ENCODE data around the gene MLN.

MLN gene

DNA sequence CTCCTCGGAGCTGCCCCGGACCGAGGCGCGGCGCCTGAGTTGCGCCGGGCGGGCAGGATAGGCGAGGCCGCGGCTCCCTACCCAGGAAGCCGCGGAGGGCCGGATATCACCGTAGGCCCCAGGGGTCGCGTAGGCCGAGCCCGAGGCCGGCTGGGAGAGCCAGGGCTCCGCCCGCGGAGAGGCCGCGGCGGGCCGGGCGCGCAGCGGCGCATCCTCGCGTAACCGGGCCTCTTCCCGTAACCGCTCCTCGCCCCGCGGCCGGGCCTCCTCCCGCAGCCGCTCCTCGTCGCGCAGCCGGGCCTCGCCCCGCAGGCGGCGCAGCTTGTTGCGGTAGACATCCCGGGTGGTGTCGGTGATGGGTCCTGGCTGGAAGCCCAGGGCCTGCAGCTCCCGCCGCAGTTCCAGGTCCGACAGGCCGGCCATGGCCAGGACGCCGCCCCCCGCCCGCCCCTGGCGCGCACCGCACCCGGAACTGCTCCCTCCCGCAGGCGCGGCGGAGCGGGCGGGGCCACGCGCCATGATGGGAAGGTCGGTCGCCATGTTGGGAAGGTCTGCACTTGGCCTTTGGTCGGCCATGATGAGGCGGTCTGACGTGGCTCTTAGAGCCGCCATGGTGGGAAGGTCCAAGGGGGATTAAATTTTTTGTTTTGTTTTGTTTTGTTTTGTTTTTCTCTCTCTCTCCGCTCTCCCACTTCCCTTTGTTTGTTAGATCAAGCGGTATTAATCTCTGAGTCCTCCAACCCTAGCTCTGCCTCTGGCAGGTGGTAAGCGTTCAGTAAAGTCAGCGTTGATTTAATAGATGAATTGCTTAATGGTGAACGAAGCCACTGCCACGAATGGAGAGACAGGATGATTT is 14.9 kb downstream of the MLN start, which contains the start of gene LEMD2:
Gene LEMD2 (minus strand): TSS at position 437 of the 856 bp plus-strand sequence. CDS start 14 bp downstream, at position 423.
- DNase-seq, result peak; percentile 93 to 95 (median 94)

DNA sequence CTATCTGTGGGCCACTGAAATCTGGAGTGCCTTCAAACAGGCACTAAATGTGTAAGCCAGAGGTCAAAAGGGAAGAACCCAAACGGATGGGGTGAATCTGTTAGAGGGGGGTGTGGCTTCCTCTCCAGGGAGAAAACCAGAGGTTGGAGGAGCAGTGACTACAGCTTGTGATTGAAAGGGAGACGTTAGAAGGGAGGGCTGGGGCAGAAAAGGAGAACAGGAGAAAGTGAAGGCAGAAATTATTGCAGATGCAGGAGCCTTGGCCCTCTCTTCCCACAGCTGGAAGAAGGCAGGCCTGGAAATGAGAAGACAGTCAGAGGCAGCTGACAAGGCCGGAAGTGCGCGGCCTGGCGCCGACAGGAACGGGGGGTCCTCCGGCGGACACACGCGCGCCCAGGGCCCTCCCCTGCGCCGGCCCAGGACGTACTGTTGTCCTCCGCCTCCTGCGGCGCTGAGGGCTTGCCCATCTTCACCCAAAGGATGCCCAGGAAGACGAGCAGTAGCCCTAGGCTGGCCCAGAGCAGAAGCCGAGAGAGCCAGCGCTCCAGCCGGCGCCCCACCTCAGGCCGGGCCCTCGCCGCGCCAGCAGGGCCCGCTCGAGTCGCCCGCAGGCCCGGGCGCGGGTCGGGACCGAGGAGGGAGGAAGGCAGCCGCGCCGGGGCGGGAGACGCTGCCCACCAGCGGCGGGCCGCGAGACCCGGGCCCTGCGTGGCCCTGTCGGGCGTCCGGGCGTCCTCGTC is 15.7 kb downstream of the MLN start:
- peak in 2 of 3 experiments; percentile 58 to 78 for DNase-seq

DNA sequence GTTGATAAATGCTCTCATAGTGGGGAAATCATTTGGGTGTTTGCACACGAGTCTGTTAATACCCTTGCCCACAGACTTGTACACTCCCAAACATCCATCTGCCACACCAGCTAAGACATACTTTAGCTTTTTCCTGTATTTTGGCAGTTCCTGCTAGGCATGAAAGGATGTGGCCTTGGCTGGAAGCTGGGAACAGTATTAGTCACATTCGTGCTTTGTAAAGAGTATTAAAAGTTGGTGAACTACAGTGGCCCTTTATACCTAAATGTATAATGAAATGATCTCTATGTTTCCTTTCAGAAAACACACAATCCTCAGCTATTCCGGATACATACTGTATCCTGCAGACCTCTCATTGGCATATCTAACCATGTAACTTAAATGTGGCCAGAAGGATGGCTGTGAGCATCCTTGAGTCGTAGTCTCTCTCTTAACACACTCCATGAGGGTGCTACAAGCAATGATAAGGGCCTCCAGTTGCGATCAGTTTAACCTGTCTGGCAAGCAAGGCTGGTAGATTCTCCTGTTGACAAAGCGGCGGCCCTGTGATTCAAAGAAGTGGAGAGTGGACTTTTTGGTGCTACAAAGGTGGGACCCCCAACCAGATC is 16.4 kb downstream of the MLN start:
- DNase-seq, result no peak

DNA sequence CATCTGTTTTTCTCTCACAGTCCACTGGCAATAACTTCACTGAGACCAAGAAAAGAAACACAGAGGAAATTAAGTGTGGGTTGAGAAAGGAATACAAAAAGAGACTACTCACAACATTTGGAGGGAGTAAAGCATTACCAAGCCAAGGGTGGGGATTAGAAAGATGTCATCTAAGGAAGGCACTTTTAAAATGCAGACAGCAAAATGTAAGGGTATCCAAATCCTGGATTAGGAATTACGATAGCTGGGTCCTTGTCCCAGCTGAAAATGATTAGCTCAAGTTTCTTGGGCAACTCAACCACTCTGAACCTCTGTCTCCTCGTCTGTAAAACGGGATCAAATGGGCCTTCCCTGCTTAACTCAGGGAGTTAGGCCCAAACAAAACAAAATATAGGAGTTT is 17.1 kb downstream of the MLN start:
- DNase-seq, result no peak

DNA sequence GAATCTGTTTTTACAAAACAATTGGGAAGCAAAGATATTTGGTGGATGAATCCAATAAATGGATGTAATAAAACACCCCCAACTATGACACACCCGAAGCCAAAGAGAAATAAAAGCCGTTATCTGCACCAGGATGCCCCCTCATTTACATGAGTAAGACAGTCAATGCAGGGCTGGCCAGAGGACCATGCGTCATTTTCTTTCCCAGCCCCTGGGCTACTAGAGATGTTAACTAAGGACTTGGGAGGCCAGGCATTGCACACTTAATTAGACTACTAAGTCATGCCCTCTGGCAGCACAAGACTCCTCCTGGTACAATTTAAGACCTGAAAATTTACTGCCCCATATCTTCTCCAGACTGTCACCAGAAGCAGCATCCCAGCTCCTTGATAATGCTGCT is 18.0 kb downstream of the MLN start:
- DNase-seq, result no peak

DNA sequence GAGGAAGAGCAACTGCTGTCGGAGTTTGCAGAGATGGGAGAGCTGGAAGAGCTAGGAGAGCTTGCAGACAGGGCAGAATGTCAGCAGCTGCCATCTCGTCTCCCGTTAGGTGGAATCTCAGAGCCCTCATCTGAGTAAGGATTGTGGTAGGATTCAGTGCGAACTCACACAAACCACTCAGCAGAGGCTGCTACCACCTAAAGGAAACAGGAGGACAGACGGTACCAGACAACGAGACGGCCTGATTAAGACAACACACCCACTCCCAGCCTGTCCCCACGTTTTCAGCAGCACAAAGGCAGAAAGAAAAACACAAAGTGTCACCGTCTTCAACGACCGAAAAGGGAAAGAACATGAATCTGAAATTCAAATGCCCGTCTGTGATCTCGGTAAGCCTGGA is 19.0 kb downstream of the MLN start:
- no peak for DNase-seq

DNA sequence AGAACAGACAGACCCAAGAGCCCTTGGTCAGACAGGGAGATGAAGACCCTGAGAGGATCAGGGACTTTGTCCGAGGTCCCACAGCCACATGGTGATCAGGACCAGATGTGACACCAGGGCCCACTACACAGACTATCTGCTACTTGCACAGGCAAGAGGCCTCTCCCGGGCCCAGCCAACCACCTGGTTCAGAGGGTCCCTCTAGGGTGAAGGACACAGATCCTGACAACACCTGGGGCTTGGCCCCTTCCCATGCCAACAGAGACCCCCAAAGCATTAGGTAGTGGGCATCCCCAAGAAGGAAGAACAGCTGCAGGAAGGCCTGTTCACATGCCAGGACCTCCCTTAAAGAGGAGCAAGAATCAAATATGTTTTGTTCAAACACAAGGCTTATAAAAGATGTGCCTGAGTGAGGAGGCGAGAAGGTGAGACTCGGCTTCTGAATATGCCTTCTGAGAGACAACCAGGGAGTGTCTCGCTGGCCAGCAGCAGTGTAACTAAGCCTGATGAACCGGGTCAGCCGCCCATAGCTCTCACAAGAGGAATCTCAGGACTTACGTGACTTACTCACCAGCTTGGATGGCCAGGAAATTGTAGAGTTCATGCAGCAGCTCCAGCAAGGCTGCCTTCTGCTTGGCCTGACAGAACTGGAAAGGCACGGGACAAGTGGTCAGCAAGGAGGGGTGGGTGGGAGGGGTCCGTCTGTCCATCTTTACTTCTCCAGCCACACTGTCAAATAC is 19.9 kb downstream of the MLN start:
- no peak for DNase-seq

DNA sequence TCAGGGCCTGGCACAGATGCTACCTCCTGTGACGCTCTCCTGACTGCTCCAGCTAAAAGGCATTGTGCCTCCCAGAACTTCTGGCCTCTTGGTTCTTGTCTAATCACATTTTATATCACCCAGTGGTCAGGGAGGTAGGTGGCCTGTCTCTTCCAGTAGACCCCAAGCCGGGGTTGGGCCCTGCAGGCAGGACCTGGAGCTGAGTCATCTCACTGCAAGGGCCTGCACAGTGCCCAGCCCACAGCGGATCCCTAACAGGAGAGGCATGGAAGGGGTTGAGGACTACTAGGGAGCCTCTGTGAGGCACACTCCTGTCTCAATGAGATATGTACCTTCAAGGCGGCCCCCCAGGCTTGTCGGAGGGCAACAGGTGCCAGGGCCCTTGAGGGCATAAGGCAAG is 21.2 kb downstream of the MLN start:
- DNase-seq, result no peak

DNA sequence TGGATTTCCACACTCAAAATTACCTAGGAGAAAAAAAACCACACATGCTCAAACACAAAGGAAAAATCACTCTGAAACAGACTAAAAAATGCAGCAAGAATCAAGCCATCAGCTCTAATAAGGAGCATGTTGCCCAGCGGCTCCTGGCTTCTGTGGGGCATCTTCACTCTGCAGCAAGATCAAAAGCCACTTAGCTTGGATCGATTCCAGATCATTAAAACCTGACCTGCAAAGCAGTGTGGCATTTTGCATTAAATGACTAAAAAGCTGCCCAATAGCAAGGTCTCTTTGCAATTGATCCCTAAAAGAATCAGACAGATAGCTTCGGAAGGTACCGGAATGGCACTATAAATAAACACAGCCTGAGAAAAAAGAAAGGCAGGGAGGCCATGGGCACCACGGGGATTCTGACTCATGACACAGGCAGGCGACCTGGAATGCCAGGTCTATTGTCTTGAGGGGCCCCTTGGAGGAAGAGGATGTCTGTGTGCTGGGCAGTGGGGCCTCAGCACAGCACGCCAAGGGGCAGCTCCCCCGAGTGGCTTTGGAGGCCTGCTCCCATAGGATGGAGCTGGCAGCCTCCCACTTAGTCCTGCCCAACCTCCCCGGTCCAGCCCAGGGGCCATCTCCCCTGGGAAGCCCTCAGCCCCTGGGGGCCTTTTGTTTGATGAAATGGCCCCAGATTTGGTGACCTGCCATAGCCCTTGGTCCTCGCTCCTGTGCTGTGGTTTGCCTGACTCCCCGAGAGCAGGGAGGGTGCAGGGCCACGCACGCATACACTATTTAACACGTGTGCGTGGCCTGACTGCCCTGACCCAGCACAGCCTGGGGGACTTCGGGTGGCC is 22.4 kb downstream of the MLN start:
- no peak for DNase-seq

DNA sequence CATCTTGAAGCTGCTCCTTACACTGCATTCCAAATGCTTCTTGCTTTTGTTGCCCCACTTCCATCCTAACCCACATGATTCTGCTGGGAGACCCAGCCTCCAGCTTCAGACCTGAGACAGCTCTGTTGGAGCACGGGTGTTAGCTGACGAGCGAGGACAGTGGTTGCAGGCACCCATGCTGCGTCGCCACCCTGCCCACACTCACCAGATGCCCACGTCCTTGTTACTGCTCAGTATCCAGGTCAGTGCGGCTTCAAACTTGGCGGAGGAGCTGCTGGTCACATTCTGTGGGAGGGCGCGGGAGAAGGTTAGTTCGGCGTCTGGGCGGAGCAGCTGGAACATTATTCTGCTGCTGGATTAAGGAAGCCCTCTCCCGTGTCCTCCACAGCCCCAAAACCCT is 23.9 kb downstream of the MLN start:
- no peak for DNase-seq

DNA sequence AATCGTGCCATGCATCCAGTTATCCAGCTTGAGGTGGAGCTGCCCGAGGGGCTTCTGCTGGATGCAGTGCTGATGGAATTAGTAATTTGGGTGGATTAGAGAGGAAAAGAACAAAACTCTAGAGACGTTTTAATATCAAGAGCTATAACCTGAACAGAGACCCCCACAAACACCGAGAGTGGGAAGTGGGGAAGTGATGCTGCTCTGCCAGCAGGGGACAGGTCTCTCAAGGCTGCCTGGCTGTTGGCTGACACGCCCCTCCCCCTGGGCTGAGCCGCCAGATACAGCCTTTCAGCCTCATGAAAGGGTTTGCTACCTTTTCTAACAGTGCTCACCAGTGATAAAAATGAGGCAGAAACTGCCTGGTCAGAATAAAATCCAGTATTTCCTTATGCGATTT is 24.5 kb downstream of the MLN start:
- peak in 1 of 3 experiments; percentile 12 for DNase-seq

DNA sequence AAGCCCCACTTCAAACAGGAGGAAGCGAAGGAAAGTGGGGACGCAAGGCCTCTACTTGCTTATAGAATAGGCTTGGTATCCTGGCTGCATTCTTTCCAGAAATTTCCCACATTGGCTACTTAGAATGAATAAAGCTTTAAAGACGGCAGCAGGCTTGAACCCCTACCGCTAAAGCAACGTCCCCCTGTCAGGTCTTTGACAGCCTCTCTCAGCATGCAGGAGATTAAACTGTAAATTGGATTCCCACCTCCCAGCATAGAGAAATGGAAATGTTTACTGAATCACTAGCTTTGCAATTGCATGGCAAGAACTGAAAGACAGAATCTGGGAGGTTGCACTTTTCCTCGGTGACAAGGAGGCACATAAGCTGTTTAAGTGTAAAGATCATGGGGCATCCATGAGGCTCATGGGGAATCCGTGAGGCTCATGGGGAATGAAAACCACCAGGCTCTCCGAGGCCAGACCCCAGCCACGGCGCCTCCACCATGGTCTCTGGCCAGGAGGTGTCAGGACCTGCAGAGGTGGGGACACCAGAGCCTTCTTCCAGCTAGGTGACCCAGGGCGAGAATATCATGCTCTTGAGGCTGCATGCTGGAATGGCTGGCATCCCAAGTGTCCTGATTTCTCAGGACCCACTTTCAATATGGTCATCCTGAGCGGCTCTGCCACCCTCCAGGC is 25.2 kb downstream of the MLN start:
- DNase-seq, result no peak

DNA sequence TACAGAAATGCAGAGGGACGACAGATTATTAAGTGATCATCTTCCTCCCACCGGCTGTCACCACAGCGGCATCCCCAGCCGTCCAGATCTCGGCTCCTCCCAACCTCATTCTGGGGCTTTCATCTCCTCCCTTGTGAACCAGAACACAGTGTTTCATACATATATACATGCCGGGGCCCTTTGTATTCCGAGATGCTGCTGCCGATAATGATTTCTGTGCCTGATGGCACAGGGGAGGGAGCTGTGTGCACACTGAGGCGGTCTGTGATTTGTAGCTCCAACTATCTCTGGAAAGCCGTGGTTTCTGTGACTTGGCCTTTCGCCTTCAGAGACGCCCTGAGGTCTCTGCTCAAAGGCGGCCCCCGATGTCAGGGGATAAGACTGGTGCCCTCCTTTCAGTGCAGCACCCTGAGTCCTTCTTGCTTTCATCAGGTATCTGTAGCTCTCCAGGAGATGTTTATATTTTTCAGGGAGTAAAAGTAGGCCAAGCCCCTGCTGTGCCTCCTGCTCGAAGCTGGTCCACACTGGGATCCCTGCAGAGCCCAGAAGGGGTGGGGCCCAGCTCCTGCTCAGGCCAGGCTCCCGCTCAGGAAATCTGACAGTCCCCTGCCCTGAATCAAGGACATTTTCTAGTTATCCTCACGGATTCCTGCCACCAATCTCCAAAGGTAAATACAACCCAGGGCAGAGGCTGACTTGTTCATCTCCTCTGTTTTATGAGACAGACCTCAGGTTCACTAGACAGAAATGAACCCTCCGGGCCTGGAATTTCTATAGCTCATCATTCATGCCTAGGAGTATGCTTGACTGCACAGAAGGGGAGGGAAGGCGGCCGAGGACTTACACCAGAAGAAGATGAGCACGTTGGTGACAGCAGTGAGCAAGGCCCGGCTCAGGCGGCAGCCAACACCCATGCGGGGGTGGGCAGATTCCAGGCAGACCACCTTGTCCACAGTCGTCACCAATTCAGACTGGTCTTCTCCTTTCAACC is 26.1 kb downstream of the MLN start:
- DNase-seq, result no peak

DNA sequence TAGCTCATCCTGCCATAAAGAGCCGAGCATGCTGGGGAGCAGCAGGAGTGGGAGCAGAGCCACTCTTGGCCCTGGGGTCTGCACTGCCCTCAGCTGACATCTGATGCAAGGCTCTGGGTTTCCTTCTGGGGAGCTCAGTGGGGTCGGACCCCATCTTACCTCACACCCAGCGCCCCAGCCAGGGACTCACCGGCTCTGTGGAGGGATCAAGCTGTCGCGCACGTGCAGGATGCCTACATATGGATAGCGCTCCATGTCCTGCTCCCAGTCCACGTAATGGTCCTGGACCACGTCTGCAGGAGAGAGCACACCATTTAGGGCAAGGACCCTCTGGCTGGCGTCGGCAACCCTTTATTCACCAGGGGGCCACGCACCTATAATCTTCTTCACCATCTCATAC is 27.0 kb downstream of the MLN start:
- no peak for DNase-seq

DNA sequence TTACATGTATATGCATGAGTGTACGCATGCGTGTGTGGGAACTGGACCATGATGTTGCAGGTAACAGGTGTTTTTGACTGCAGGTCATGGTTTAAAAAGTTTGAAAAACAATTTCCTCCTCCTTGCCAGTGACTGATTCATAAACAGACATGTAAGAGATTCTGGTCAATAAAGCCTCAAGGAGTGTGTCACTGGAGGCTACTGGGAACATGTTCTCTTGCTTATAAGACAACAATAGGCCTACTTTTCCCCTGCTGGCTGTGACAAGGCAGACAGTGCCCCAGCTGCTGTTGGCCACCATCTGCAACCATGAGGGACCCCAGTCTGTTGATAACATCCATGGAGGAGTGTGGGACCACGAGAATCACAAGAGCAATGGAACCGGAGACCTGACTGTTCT is 27.6 kb downstream of the MLN start:
- DNase-seq, result no peak

DNA sequence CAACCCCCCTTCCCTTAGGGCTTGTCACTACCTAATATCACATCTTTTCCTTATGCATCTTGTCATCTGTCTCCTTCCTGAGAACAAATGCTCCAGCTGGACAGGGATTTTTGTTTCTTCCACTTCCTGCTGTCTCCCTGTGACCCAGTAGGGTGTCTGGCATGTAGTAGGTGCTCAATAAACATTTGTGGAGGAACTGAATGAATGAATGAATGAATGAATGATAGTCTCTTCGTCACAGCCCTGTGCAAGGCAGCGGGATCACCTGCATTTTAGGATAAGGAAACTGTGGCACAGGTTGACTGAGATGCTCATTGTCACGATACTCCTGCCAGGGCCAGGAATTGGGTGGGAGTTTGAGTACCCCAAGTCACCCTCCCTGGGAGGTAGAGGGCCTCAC is 29.0 kb downstream of the MLN start:
- no peak for DNase-seq

DNA sequence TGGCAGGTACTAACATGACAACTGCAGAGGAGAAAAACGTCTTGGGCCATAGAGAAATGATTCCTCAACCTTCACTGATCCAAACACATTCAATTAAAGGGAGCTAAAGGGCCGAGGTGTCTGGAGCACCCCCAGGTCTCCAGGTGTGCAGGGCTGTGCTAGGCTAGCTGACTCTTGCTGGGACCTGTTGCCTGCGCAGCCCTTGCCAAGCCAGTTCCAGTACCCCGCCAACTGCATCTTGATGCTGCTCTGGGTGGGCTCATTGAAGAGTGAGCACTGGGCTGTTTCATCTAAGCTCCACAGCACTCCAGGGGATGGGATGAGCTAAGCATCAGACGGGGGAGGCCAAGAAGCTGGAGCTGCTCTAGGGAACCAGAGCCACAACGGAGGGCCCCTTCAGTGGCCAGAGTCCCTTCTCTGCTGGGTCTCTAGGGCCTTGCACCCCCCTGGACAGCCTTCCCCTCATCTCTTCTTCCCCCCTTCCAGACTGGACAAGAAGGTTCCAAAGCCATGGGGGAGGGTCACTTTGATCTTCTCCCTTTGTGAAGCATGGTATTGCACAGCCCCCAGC is 30.8 kb downstream of the MLN start:
- DNase-seq, result no peak

DNA sequence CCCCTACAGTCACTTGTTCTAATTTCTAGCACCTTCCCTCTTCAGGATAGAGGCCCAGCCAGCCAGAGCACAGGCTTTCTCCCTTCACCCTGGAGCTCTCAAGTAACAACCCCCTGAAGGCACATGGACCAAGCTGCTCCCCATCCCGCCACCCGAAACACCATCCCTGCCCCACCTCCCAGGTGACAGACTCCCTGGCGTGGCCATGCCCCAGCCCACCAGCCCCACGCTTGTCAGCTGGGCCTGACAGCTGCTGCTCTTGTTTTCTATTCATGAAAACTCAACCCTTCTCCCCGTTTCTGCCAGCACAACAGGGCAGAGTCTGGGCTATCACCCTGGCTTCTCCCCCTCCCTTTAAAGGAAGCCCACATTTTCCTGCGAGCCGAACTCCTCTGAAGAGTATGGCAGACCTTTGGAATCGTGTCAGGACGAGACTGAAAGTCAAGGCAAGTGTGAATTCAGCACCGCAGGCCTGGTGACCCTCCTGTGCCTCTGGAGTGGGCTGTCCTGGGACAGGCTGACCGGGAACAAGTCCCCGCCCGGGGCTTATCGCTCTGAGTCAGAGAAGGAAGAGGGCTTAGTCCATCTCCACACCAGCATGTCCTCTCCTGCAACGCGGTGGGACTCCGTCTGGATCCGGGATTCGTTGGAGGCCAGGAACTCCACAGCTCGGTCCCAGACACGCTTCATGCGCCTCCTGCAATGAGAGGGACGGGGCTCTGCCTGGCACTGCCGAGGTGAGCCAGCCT is 31.5 kb downstream of the MLN start:
- DNase-seq, result no peak
